CD4-positive, alpha-beta T cell treated with Interleukin-1 beta for 1 hour (primary cell): ENCODE results near the gene ANKRD16.
"Not testable (repeated sequence)": the region's sequence is repeated elsewhere in the genome, so short reads cannot be mapped to it uniquely, and the experiment has no call there.

ENCODE experiments used
- DNase-seq, 2 donors: peaks; one replicate each; pipeline ENCODE4 v3.0.0-alpha.2; 2020 to 2022

The ANKRD16 gene

DNA sequence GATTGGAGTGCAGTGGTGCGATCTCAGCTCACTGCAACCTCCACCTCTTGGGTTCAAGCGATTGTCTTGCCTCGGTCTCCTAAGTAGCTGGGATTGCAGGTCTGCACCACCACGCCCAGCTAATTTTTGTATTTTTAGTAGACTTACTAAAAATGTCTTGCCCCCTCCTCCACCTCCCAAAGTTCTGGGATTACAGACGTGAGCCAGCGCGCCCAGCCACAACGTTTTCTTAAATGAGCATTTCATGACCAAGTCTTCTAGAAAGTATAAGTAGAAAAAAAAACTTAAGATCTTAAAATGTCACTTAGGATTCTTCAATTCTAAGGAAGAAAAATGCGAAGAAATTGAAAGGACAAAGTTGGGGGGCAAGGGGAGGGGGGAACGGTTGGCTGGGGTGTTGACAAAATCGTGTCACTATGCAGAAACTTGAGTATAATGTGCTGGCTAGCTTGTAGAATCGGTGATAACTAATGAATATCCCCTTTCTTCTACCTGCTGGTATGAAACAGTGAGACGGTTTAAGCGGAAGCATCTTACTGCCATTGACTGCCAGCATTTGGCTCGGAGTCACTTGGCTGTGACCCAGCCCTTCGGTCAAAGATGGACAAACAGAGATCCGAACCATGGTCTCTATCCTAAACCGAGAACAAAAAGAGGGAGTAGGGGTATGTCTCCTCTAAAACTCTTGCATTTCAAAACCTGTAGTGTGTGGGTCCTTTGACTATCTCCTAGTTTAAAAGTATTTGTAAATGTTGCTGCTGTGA lies 13.0 kb upstream of the ANKRD16 start:
- DNase-seq = no peak

DNA sequence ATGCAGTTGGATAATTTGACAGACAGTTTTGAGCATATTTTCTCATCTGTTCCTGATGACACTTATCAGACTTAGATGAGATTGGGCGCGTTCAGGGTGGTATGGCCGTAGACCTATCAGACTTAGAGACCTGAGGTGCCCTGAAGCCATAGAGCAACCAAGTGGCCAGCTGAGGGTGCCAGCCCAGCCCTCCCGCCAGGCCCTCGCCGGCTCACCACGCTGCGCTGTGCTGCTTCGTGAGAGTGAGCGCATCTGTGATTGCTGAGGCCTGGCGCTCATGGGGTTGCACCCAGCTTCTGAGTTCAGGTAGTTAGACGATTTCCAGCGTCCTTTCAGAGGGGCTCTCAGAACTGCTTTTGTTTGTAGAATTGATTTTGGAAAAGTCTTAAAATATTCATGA lies 10.6 kb upstream of the ANKRD16 start:
- no peak for DNase-seq

DNA sequence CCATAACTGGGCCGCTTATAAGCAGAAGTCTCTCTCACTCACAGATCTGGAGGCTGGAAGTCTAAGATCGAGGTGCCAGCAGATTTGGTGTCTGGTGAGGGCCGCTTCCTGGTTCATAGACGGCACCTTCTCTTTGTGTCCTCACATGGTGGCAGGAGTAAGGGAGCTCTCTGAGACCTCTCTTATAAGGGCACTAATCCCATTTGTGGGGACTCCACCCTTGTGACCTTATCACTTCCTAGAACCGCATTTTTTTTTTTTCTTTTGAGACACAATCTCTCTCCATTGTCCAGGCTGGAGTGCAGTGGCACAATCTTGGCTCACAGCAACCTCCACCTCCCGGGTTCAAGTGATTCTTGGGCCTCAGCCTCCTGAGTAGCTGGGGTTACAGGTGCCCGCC lies 8.5 kb upstream of the ANKRD16 start:
- DNase-seq = no peak

DNA sequence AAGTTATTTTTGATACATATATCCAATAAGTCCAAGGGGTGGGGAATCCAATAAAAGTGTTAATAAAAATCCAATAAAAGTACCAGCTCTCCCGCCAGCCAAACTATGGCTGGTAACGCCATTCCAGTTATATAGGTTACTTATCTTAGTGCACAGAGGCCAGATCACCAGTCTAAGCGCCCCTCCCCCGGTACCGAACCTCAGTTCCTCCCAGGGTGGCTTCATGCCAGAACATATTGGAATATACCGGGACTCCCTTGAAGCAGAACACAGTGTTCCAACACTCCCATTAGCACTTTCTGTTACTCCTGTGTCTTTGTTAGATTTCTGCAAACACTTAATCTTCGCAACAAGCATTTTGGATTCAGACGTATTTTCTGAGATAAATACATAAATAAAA lies 7.8 kb upstream of the ANKRD16 start:
- no peak for DNase-seq

DNA sequence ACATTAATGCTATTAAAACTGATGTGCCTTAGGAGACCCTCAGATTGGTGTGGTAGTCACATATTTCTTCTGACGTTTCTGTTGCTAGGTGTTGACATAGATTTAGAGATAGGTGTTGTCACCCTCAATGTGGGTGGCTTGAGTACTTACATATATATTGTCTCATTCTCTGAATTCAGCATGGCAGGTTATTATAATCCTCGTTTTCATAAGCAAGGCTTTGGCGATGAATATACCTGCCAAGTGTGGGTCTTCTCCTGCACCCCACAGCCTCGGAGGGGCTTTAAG lies 7.3 kb upstream of the ANKRD16 start:
- no peak for DNase-seq

DNA sequence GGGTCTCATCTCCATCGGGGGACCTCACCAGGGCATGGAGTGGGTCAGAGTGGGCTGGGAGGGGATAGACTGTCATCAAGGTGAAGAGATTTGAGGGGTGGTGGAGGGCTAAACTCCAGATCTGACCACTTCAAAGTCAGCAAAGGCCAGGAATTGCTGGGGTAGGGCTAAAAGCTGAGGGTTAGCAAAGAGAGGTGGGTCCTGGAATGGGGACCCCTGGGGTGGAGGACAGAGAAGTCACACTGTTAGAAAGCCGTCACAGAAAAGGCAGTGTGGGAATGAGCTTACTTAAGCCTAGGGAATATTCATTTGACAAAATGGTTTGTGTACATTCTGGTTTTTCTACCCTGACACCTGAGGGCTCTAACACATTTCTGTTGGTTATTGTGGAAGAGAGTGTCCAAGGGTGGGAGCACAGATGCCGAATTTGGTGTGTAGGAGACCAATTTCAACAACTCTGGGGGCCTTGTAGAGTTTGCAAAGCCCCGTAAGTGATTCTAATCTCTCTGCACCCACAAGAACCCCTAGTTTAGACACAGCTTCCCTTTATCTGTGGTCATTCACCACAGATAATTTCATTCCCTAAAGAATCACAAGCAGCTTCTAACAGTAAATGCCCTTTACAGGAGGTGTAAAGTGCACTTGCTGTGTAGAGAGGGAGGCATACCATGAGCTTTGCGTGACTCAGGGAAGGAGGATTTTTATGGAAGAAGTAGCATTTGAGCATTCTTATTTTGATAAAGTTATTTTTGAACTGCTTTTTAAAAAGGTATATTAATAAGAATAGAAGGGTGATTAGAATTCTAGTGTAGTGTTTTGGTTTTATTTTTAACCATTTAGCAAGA lies 6.7 kb upstream of the ANKRD16 start:
- DNase-seq = no peak

DNA sequence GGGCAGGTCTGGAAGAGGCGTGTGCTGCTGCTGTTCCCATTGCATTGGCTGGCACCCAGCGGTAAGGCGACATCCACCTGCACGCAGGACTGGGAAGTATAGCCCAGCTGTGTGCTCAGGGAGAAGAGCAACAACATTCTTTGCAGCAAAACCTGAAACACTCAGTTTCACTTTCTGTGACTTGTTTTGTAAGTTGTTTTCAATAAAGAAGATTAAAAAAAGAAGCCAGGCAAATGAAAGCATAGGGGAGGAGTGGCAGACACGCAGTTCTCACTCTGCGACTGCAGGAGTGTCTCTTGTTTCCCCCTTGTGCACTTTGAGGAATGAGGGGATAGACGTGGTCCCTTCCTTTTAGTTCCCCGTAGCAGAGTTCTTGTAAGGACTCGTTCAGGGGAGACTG lies 6.1 kb upstream of the ANKRD16 start:
- no peak for DNase-seq

- no peak for DNase-seq
These were observed 5.7 kb upstream of the ANKRD16 start for GRCh38 chr10:5895365-5895764.

DNA sequence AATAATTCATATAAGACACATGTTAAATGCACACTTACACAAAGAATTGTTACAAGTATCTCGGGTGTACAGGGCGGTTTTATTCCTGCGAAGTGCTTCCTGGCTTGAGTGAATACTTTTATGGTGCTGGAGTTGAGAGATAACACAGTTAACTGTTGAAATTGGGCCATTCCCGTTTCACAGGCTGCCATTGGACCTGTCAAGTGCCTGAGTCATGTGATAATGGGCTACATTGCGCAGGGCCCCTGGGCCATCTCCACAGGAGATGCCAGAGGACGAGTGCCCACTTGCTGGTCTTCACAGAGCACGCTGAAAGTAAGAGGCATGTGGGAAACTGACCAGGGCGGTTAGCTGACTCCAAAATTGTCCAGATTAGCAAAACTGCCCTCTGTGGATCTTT lies 5.2 kb upstream of the ANKRD16 start:
- no peak for DNase-seq

DNA sequence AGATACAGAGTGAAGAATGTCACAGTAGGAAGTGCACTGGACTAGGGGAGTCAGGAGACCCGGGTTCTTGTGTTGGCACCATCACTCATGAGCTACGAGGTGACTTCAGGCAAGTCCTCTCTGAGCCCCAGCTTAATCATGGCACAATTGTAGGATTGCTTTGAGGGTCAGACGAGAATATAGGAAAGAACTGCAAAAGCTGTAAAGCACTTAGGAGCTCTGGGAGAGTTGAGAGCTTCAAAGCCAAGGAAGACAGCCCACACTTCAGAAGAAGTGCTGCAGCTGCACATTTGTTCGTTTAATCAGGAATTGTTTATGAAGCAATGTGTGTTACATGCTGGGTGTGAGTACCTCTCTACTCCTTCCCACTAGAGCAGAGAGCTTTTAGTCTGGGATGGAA lies 4.7 kb upstream of the ANKRD16 start:
- no peak for DNase-seq

- no peak for DNase-seq
These were observed 3.6 kb upstream of the ANKRD16 start for GRCh38 chr10:5893321-5893720.

DNA sequence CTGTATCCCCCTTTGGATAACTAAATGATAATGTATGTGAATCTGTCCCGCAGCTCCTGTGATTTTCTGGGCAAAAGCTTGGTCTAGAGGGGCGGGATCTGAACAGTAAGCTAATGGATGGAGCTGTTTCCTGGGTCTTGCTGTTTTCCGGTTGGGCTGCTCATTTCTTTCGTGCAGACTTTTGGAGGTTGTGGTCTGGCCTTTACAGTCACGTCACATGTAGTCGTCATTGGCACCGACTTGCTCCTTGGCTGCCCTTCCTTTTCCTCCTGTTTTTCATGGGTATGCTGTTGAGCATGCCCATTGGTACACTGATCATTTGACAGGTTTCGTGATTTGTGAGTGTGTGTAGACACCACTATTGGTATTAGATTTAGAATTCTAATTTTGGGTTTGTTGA lies 2.3 kb upstream of the ANKRD16 start:
- DNase-seq = no peak

DNA sequence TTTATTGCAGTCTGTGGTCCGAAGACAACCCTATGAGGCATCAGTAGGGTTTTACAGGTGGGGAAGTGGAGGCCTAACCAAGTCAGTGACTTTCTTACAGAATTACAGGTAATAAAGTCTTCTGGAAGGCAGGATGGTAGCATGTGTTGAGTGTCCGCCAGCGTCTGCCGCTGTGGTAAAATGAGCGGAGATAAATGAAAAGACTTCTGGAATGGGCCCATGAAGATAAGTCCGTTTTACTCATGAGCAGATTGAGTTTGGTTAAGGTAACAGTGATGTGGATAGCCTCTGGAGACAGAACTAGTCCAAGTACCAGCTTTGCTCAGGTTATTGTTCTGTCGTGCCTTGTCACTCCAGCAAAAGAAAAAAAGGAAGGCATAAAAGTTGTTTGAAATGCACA lies 1.3 kb upstream of the ANKRD16 start:
- no peak for DNase-seq

DNA sequence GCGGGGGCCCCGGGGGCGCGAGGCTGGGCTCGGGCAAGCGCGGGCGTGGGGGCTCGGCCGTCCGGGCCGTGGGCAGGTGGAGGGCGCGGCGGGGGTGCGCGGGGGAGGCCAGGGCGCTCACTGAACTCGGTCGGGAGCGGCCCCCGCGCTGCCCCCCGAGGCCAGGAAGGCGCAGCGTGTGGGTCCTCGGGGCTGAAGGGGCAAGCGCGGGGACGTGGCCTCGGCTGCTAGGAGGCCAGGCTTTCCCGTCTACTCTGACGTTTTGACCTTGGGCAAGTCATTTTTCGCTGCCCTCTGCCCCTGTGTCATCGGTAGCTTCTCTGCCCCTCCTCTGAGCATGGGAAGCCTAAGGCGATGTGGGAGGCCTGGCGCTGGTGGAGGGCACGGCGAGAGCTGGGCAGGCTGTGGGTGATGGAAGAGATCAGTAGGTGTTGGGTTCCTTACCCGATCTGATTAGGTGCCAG lies 791 bp upstream of the ANKRD16 start:
- DNase-seq = peak; percentile 9 to 22

DNA sequence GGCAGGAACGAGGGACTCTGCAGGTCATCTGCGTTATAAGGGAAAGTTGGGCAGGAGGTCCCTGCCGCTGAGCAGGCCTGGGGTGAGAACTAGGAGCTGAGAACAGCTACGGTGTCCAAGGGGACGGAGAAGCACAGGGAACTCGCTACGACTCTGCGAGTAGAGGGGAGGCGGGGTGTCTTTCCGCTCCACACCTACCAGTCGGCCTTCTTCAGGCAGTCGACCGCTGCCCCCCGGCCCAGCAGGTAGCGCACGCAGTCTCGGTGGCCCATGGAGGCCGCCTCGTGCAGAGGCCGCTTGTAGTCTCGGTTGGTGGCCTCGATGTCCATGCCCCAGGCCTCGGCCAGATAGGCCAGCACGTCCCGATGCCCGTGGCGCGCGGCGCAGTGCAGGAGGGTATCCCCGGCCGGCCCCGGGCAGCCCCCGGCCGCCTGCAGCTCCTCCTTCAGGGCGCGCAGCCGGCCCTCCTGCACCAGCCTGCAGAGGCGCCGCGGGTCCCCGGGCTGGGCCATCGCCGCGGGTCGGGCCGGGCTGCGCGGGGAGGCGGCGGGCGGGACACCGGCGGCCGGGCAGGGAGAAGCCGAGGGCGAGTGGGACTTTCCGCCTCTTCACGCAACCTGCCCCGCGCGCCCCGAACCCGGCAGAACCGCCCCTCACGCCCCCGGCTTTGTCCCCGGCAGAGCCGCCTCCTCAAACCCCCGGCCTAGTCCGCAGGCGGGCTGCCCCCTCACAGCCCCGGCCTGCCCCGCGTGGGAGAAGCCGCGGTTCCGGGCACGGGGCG lies 660 bp downstream of the ANKRD16 start:
- DNase-seq = peak; percentile 11 to 31

- no peak for DNase-seq
These were observed 1.3 kb downstream of the ANKRD16 start for GRCh38 chr10:5888351-5888750.

DNA sequence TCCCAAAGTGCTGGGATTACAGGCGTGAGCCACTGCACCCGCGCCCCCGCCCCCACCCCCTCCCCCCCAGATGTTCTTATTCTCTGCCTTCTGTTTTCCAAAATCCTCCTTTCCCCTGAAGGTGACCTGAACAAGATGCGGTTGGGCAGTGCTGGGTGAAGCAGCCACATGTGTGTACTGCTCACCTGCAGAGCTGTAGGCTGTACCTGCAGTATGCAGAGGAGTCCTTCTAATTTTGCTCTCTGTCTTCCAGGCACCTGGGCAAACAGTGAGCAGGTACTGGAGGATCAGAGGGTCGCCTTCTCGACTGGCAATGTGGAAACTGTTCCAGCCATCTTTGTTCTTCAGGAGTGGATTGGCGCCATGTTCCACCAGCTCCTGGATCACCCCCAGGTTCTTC lies 2.1 kb downstream of the ANKRD16 start:
- no peak for DNase-seq

DNA sequence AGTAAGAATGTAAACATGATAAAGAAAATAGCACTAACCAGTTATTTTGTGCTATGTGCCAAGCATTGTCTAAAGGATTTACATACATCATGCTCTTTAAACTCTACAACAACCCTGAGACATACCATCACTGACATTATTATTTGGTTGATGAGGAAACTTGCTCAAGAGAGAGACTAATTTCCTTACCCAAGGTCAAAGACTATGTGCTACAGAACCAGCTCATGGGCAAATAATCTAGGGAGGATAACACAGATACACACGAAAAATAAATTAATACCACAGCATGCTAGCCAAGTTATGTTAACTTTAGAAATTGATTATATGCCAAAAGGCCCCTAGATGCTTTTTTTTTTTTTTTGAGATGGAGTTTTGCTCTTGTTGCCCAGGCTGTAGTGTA lies 2.7 kb downstream of the ANKRD16 start:
- no peak for DNase-seq

- no peak for DNase-seq
These were observed 4.1 kb downstream of the ANKRD16 start for GRCh38 chr10:5885619-5886018.

DNA sequence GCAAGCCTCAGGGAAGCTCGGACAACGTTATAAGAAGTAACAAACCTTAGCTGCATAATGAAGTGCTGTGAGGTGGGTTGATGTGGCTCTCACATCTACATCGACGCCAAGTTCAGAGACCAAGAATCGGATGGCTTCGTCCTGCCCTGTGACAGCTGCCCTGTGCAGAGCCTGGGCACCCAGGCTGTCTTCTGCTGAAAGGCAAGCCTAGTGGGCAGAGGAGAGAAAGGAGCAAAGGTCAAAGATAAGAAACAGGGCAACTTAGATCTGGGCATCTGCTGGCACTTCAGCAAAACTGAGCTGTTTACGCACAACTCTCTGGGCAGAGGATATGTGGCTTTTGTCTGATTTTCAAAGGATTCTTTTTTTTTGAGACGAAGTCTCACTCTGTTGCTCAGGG lies 6.7 kb downstream of the ANKRD16 start:
- no peak for DNase-seq

DNA sequence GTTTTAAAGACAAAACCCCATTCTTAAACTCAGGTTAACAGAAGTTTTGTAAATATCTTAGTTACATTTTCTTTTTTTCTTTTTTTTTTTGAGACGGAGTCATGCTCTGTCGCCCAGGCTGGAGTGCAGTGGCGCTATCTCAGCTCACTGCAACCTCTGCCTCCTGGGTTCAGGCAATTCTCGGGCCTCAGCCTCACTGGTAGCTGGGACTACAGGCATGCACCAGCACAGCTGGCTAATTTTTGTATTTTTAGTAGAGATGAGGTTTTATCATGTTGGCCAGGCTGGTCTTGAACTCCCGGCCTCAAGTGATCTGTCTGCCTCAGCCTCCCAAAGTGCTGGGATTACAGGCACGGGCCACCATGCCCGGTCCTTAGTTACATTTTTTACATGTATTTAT lies 12.7 kb downstream of the ANKRD16 start:
- not testable (repeated sequence) for DNase-seq

- no peak for DNase-seq
These were observed 13.4 kb downstream of the ANKRD16 start for GRCh38 chr10:5876181-5876768.

- peak; percentile 68 to 74 for DNase-seq
These were observed 16.1 kb downstream of the ANKRD16 start for GRCh38 chr10:5873515-5873995.
